ENCODE data around the gene BEGAIN.

DNA sequence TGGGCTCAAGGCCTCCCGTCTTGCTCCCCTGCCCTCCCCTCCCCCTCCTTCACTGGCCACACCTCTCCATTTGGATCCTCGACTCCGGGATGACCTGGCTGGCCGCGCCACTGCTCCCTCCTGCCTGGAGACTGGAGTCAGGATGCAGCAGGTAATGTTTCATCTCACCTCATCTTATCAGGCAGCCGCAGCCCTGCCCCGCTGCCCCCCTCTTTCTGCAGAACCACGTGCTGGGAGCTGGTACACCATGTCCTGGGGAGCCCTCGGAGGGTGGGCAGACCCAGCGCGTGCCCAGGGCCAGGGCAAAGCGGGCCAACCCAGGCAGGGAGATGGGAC, 31.1 kb downstream of the BEGAIN start:
- TF ChIP-seq, protein P1, sequence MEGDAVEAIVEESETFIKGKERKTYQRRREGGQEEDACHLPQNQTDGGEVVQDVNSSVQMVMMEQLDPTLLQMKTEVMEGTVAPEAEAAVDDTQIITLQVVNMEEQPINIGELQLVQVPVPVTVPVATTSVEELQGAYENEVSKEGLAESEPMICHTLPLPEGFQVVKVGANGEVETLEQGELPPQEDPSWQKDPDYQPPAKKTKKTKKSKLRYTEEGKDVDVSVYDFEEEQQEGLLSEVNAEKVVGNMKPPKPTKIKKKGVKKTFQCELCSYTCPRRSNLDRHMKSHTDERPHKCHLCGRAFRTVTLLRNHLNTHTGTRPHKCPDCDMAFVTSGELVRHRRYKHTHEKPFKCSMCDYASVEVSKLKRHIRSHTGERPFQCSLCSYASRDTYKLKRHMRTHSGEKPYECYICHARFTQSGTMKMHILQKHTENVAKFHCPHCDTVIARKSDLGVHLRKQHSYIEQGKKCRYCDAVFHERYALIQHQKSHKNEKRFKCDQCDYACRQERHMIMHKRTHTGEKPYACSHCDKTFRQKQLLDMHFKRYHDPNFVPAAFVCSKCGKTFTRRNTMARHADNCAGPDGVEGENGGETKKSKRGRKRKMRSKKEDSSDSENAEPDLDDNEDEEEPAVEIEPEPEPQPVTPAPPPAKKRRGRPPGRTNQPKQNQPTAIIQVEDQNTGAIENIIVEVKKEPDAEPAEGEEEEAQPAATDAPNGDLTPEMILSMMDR (IDR thresholded peaks at IDR 0.05): no peak
- TF ChIP-seq POLR2A (IDR thresholded peaks at IDR 0.05): no peak

All from ovary (tissue), 3 donors.